Prostate gland (tissue), 2 donors: Measurements from ENCODE around the gene NCBP2L. TPM values are rescaled to one million over a fixed set of nuclear protein-coding genes. Genes with fewer than 3 reads are reported as not detected.

Source experiments
- DNase-seq: peaks from one replicate; pipeline ENCODE4 v3.0.0-alpha.2; 2019; ENCODE audit warnings: low spot score
- H3K27ac ChIP-seq, 2 donors: fragments of 200-600 bp; sonication (generic); 2 replicates each; pipeline ENCODE4 v1.5.1; 2017 to 2019
- H3K27me3 ChIP-seq: fragments of 200-600 bp; sonication (generic); replicated peaks from 2 replicates; pipeline ENCODE4 v1.5.1; 2019; ENCODE audit not compliant: insufficient read depth
- H3K36me3 ChIP-seq, 2 donors: fragments of 200-600 bp; sonication (generic); 1 replicate in 1 of 2; 2 replicates in 1 of 2; pipeline versions ENCODE4 v1.5.1 to v1.8.1; 2017 to 2019
- H3K4me1 ChIP-seq: fragments of 200-600 bp; sonication (generic); replicated peaks from 2 replicates; pipeline ENCODE4 v1.5.1; 2019
- H3K4me3 ChIP-seq, 2 donors: fragments of 200-600 bp; sonication (generic); 2 replicates each; pipeline ENCODE4 v1.5.1; 2017 to 2019
- H3K9me3 ChIP-seq: fragments of 200-600 bp; sonication (generic); 2 replicates; pipeline ENCODE4 v1.5.1; 2017
- CTCF ChIP-seq, 4 experiments: fragments of 200-600 bp in 2 of 4; fragments of 450-650 bp in 2 of 4; sonication (generic) in 2 of 4; IDR thresholded peaks; 1 replicate in 3 of 4; 2 replicates in 1 of 4; pipeline ENCODE4 v1.5.1; 2016 to 2019; ENCODE audit warnings: antibody characterized with exemption in 4 of 4, mild to moderate bottlenecking in 2 of 4, moderate library complexity in 2 of 4
- POLR2A ChIP-seq: fragments of 450-650 bp; IDR thresholded peaks from one replicate; pipeline ENCODE4 v1.6.1; 2016; ENCODE audit warnings: antibody characterized with exemption, mild to moderate bottlenecking
- POLR2AphosphoS5 ChIP-seq: sonication (generic); formaldehyde crosslinking; IDR thresholded peaks from one replicate; pipeline ENCODE4 v1.6.1; 2017; ENCODE audit warnings: antibody characterized with exemption
- WGBS: methylation state at CpG from one replicate; pipeline ENCODE4 v1.1.5; 2018; 5-methylcytosine and 5-hydroxymethylcytosine counted together
- intact Hi-C: fragments of 100-400 bp; cut with DNase I; formaldehyde crosslinking; loops from one replicate; pipeline ENCODE4 v1.14.2; 2022
- total RNA-seq, 2 donors: library from RNA; depleted of rRNA; stranded (reverse); fragments of >200 nt; gene quantifications; one replicate each; pipeline ENCODE4 v1.1.0, GENCODE V29; 2016

NCBP2L gene
- total RNA-seq, 2 donors from 2014 or later, result 1.2 TPM; not detected in 1

DNA sequence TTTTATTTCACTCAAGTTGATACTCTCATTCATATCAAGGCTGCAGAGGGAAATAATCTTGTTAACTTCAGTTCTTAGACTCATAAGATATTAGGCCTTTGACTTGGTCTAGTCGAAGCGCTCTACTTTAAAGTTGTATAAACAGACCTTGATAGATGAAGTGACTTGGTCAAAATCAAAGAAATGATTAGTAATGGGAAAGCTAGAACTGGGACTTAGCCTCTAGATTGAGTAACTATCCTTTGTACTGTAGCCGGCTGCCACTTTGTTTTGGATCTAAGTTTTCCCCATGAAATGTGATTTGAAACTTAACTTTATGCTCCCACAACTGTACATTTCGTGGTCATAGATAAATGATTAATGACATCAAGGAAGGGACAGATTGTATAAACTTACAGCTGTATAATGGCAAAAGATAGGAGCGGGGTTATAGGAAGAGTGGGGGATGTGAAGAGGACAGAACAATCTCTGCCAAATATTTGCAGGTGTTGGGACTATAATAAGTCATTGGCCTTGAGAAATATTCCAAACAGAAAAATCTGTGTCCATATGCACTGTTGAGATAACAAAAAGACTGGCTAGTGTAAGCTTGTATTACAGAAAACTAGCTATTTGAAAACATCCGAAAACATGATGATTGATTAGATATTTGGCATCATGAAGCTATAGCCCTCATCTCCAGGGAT is 65.3 kb downstream of the NCBP2L start:
- H3K36me3 ChIP-seq, result no peaks in the 10 kb centered on the region
- no peak overlapping the region for H3K27ac ChIP-seq
- H3K9me3 ChIP-seq, result no peaks in the 10 kb centered on the region
- DNase-seq, result no peak
- H3K4me1 ChIP-seq, result no peaks in the 10 kb centered on the region
- WGBS, result 92% methylated on average over 6 of the region's 6 CpGs
- TF ChIP-seq POLR2A (no peak), CTCF (IDR thresholded peaks at IDR 0.05) (no peak), POLR2AphosphoS5 (no peak)
- H3K4me3 ChIP-seq, result no peak overlapping the region
- intact Hi-C loops, result no loop called here
- H3K27me3 ChIP-seq, result no peaks in the 10 kb centered on the region

Other genes starting within 250 kb of the NCBP2L start
- 10 to 100 TPM; 37.5 to 37.6 TPM for gene PRPS1, start 149.2 kb upstream of the NCBP2L start, total RNA-seq
- 1,000 to 10,000 TPM in 1 of 2 donors, 100 to 1,000 TPM in 1; 480 to 1,164 TPM for gene TSC22D3, start 1.9 kb upstream of the NCBP2L start, total RNA-seq
- gene MID2, start 48.1 kb downstream of the NCBP2L start, total RNA-seq, result 10 to 100 TPM; 35.6 to 52.5 TPM
- gene TEX13B, start 204.6 kb downstream of the NCBP2L start, total RNA-seq, result not detected